SK-N-SH (cell line): ENCODE data around the gene PLAGL2.
"Not testable (repeated sequence)": the region's sequence is repeated elsewhere in the genome, so short reads cannot be mapped to it uniquely, and the experiment has no call there.

Source experiments
- FOSL2 ChIP-seq: IDR thresholded peaks from 2 replicates; pipeline ENCODE4 v1.4.0; 2012; ENCODE audit warnings: low read depth, mild to moderate bottlenecking, moderate library complexity, borderline replicate concordance
- POLR2AphosphoS5 ChIP-seq: IDR thresholded peaks from 2 replicates; pipeline ENCODE4 v1.6.1; 2012; ENCODE audit warnings: low read depth, low read length
- RFX5 ChIP-seq: IDR thresholded peaks from 2 replicates; pipeline ENCODE4 v1.6.1; 2012; ENCODE audit warnings: mild to moderate bottlenecking, improper control_type of control experiment, low read length
- TCF12 ChIP-seq: IDR thresholded peaks from 2 replicates; pipeline ENCODE4 v1.4.0; 2012
- TF ChIP-seq, protein P1 (sequence below): fragments of 200-600 bp; sonication (generic); IDR thresholded peaks from 2 replicates; pipeline ENCODE4 v1.6.1; 2017; ENCODE audit warnings: antibody characterized with exemption, mild to moderate bottlenecking, moderate library complexity
- TF ChIP-seq, protein P2 (sequence below): IDR thresholded peaks from 2 replicates; pipeline ENCODE4; 2012
- TF ChIP-seq, protein P3 (sequence below): fragments of 150-350 bp; IDR thresholded peaks from 2 replicates; pipeline ENCODE4 v1.6.1; 2017; ENCODE audit warnings: antibody characterized with exemption, low read length, low read depth, borderline replicate concordance

DNA sequence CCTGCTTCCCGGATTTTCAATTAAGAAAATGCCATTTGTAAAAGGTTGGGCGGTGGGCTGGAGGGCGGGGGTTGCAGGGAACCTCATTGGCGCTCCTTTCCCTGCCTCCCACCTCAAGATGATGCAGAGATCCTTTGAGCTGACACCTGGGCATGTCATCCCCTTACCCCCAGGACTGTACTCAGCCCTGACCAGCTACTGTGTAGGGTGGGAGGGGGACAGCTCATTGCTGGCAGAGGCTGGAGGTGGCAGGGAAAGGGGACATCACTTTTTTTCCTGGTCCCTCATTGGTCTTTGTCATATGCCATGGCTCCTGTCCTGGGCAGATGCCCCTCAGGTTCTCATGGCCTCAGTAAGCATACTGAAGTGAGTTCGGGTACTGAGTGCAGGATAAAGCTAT lies 14.2 kb downstream of the PLAGL2 start:
- TF ChIP-seq, protein P1, sequence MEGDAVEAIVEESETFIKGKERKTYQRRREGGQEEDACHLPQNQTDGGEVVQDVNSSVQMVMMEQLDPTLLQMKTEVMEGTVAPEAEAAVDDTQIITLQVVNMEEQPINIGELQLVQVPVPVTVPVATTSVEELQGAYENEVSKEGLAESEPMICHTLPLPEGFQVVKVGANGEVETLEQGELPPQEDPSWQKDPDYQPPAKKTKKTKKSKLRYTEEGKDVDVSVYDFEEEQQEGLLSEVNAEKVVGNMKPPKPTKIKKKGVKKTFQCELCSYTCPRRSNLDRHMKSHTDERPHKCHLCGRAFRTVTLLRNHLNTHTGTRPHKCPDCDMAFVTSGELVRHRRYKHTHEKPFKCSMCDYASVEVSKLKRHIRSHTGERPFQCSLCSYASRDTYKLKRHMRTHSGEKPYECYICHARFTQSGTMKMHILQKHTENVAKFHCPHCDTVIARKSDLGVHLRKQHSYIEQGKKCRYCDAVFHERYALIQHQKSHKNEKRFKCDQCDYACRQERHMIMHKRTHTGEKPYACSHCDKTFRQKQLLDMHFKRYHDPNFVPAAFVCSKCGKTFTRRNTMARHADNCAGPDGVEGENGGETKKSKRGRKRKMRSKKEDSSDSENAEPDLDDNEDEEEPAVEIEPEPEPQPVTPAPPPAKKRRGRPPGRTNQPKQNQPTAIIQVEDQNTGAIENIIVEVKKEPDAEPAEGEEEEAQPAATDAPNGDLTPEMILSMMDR, result not testable (repeated sequence)
- TF ChIP-seq TCF12, FOSL2, POLR2AphosphoS5, RFX5: not testable (repeated sequence)
- TF ChIP-seq, protein P2, sequence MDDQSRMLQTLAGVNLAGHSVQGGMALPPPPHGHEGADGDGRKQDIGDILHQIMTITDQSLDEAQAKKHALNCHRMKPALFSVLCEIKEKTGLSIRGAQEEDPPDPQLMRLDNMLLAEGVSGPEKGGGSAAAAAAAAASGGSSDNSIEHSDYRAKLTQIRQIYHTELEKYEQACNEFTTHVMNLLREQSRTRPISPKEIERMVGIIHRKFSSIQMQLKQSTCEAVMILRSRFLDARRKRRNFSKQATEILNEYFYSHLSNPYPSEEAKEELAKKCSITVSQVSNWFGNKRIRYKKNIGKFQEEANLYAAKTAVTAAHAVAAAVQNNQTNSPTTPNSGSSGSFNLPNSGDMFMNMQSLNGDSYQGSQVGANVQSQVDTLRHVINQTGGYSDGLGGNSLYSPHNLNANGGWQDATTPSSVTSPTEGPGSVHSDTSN, result not testable (repeated sequence)
- TF ChIP-seq, protein P3, sequence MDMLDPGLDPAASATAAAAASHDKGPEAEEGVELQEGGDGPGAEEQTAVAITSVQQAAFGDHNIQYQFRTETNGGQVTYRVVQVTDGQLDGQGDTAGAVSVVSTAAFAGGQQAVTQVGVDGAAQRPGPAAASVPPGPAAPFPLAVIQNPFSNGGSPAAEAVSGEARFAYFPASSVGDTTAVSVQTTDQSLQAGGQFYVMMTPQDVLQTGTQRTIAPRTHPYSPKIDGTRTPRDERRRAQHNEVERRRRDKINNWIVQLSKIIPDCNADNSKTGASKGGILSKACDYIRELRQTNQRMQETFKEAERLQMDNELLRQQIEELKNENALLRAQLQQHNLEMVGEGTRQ, result not testable (repeated sequence)
